22Rv1 (cell line): ENCODE results near the gene NPSR1.

ENCODE experiments used
- CTCF ChIP-seq: fragments of 450-650 bp; IDR thresholded peaks from 2 replicates; pipeline ENCODE4 v1.5.1; 2017; ENCODE audit warnings: mild to moderate bottlenecking
- ZFX ChIP-seq: fragments of 450-650 bp; IDR thresholded peaks from 2 replicates; pipeline ENCODE4 v1.6.1; 2017; ENCODE audit warnings: antibody characterized with exemption, borderline replicate concordance

- TF ChIP-seq CTCF (no peak), ZFX (no peak)
Observed at GRCh38 chr7:34734771-34735170, 76.8 kb downstream of the NPSR1 start.
